Esophagus squamous epithelium (tissue), 4 donors: Measurements from ENCODE around the gene B4GALNT4.

Experiments used
- POLR2A ChIP-seq, 4 donors: fragments of 450-650 bp; IDR thresholded peaks; one replicate each; pipeline ENCODE4 v1.6.1; 2017; ENCODE audit warnings: antibody characterized with exemption in 4 of 4, mild to moderate bottlenecking in 4 of 4, moderate library complexity in 3 of 4
- TF ChIP-seq, protein P1 (sequence below), 6 experiments: fragments of 450-650 bp in 4 of 6; fragments of 200-600 bp in 2 of 6; sonication (generic) in 2 of 6; IDR thresholded peaks; one replicate each; pipeline ENCODE4 v1.5.1; 2016 to 2019; ENCODE audit warnings: antibody characterized with exemption in 6 of 6, mild to moderate bottlenecking in 4 of 6, moderate library complexity in 4 of 6

DNA sequence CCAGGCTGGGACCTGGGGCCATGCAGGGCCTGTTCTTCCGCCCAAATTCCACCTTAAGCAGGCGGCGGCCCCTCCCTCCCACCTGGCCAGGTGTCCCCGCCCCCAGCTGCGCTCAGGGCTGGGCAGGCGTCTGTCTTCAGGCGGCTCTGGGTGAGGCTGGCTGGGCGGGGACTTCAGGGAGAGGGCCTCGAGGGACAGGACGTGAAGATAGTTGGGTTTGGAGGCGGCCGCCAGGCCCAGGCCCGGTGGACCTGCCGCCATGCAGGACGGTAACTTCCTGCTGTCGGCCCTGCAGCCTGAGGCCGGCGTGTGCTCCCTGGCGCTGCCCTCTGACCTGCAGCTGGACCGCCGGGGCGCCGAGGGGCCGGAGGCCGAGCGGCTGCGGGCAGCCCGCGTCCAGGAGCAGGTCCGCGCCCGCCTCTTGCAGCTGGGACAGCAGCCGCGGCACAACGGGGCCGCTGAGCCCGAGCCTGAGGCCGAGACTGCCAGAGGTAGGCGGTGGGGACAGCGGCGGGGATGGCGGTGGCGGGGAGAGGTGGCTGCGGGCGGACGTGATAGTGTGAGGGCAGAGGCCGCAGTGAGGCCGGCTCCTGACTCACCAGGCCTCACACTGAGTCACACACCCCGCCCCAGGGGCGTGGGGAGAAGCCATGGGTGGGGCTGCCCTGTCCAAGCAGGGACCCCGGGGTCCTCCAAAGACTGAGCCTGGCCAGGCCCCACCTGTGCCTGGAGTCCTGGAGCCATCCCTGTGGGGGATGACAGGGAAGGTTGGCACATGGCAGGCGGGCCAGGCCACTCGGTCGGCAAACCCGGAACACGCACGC is 24.9 kb downstream of the B4GALNT4 start, which contains the start of gene PKP3:
- TF ChIP-seq, protein P1, sequence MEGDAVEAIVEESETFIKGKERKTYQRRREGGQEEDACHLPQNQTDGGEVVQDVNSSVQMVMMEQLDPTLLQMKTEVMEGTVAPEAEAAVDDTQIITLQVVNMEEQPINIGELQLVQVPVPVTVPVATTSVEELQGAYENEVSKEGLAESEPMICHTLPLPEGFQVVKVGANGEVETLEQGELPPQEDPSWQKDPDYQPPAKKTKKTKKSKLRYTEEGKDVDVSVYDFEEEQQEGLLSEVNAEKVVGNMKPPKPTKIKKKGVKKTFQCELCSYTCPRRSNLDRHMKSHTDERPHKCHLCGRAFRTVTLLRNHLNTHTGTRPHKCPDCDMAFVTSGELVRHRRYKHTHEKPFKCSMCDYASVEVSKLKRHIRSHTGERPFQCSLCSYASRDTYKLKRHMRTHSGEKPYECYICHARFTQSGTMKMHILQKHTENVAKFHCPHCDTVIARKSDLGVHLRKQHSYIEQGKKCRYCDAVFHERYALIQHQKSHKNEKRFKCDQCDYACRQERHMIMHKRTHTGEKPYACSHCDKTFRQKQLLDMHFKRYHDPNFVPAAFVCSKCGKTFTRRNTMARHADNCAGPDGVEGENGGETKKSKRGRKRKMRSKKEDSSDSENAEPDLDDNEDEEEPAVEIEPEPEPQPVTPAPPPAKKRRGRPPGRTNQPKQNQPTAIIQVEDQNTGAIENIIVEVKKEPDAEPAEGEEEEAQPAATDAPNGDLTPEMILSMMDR (IDR thresholded peaks at IDR 0.05) = peak in 1 of 6 experiments; percentile 4
- TF ChIP-seq POLR2A (IDR thresholded peaks at IDR 0.05) = peak in 3 of 4 donors; percentile 16 to 77 (median 70)
